ENCODE results near the gene CD1B. TPM values are rescaled to one million over a fixed set of nuclear protein-coding genes. Genes with fewer than 3 reads are reported as not detected.

CD1B gene
- polyA plus RNA-seq, 1 of the 3 experiments (the other 2 are of a cell fraction), result not detected

GRCh38 chr1:158295791-158296190 is 35.5 kb downstream of the CD1B start:
- TF ChIP-seq ZBTB33 (IDR thresholded peaks at IDR 0.05; ENCODE audit: borderline replicate concordance, low read depth) (no peak), CHD2 (IDR thresholded peaks at IDR 0.05; ENCODE audit: low read length, partially characterized antibody) (no peak), NFIC (IDR thresholded peaks at IDR 0.05; ENCODE audit: borderline replicate concordance) (no peak), RAD21 (IDR thresholded peaks at IDR 0.05; ENCODE audit: low read length) (no peak), ELF1 (IDR thresholded peaks at IDR 0.05) (no peak), TEAD4 (IDR thresholded peaks at IDR 0.05; ENCODE audit: borderline replicate concordance, insufficient read depth) (no peak), FOXM1 (IDR thresholded peaks at IDR 0.05; ENCODE audit: low read depth) (no peak)
- DNase-seq, result no peak
- H3K4me3 ChIP-seq (ENCODE audit: low read depth in 2 of 2, low read length in 1 of 2), result no peak overlapping the region
- H3K27me3 ChIP-seq (ENCODE audit: insufficient read depth), result no peaks in the 10 kb centered on the region
- ChIA-PET POLR2A (no interaction called here), CTCF (no interaction called here)
- no peak overlapping the region for H3K27ac ChIP-seq (ENCODE audit: low read depth in 2 of 2, low read length in 1 of 2)
- H3F3A ChIP-seq (replicated peaks; ENCODE audit: insufficient read depth), result no peaks in the 10 kb centered on the region
- H3K9me3 ChIP-seq, result no peaks in the 10 kb centered on the region
- H3K9ac ChIP-seq, result no peak overlapping the region
- H3K4me2 ChIP-seq, result no peak overlapping the region
- WGBS (ENCODE audit: low lambda C conversion rate), result 0% methylated on average over 2 of the region's 2 CpGs
- H2AFZ ChIP-seq (ENCODE audit: low read depth), result no peak overlapping the region
- no peaks in the 10 kb centered on the region for H3K9me2 ChIP-seq
- no peaks in the 10 kb centered on the region for H3K79me2 ChIP-seq (ENCODE audit: insufficient read depth)
- no peaks in the 10 kb centered on the region for H3K4me1 ChIP-seq (ENCODE audit: control insufficient read depth in 1 of 2, insufficient read depth in 2 of 2, low read depth in 1 of 2, low read length in 1 of 2)
- H3K36me3 ChIP-seq (replicated peaks in 1 of 2; ENCODE audit: control insufficient read depth in 1 of 2, insufficient read depth in 2 of 2, low read length in 1 of 2), result no peaks in the 10 kb centered on the region
- H4K20me1 ChIP-seq (ENCODE audit: insufficient read depth), result no peaks in the 10 kb centered on the region

DNA sequence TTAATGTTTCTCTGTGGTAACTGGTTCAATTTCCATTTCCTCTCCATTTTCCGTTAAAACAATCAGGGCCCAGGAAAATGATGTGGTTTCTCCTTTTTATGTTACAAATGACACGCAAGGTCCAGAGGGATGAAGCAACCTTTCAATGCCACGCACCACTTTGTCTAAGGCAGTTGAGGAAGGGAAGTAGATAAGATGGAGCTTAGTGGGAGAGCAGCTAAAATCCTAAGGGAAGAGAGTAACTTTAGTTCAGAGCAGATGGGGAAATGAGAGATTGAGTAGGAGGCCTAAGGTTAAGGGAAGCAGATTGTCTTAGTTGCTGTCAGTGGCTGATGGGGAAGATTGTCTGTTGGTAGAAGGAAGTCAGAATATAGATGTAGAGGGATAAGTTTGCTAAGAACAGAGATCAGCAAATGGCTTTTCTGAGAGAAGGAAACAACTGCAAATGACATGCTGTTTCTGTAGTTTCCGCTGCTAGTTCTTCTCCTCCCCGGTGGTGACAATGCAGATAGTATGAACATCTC is 40.9 kb downstream of the CD1B start:
- no peak overlapping the region for H3K27ac ChIP-seq (ENCODE audit: low read depth in 2 of 2, low read length in 1 of 2)
- H3K9ac ChIP-seq, result no peak overlapping the region
- TF ChIP-seq POLR2AphosphoS5 (IDR thresholded peaks at IDR 0.05; ENCODE audit: low read depth, low read length) (no peak), EZH2phosphoT487 (IDR thresholded peaks at IDR 0.05; ENCODE audit: borderline replicate concordance, low read depth) (no peak), RFX5 (IDR thresholded peaks at IDR 0.05; ENCODE audit: low read length) (no peak), NFIC (IDR thresholded peaks at IDR 0.05; ENCODE audit: borderline replicate concordance) (no peak), SIN3A (IDR thresholded peaks at IDR 0.05; ENCODE audit: borderline replicate concordance, low read depth, low read length) (no peak), TEAD4 (IDR thresholded peaks at IDR 0.05; ENCODE audit: borderline replicate concordance, insufficient read depth) (no peak)
- no peak overlapping the region for H3K4me2 ChIP-seq
- H3K9me3 ChIP-seq, result no peaks in the 10 kb centered on the region
- no peak overlapping the region for H2AFZ ChIP-seq (ENCODE audit: low read depth)
- H4K20me1 ChIP-seq (ENCODE audit: insufficient read depth), result no peaks in the 10 kb centered on the region
- no peaks in the 10 kb centered on the region for H3K36me3 ChIP-seq (replicated peaks in 1 of 2; ENCODE audit: control insufficient read depth in 1 of 2, insufficient read depth in 2 of 2, low read length in 1 of 2)
- no peaks in the 10 kb centered on the region for H3K9me2 ChIP-seq
- ChIA-PET POLR2A (no interaction called here), CTCF (interaction anchor here (0.5 kb wide), 1 partner anchor 378 kb away, joined by 3 read pairs; no protein-coding TSS in a partner anchor)
- no peaks in the 10 kb centered on the region for H3F3A ChIP-seq (replicated peaks; ENCODE audit: insufficient read depth)
- no peaks in the 10 kb centered on the region for H3K79me2 ChIP-seq (ENCODE audit: insufficient read depth)
- DNase-seq, result no peak
- 0% methylated on average over 5 of the region's 5 CpGs for WGBS (ENCODE audit: low lambda C conversion rate)
- no peaks in the 10 kb centered on the region for H3K4me1 ChIP-seq (ENCODE audit: control insufficient read depth in 1 of 2, insufficient read depth in 2 of 2, low read depth in 1 of 2, low read length in 1 of 2)
- H3K4me3 ChIP-seq (ENCODE audit: low read depth in 2 of 2, low read length in 1 of 2), result no peak overlapping the region
- no peaks in the 10 kb centered on the region for H3K27me3 ChIP-seq (ENCODE audit: insufficient read depth)
